Keratinocyte (primary cell): ENCODE data around the gene NPAS3. TPM values are rescaled to one million over a fixed set of nuclear protein-coding genes. Genes with fewer than 3 reads are reported as not detected.

Experiments used
- DNase-seq: peaks from one replicate; pipeline ENCODE4 v3.0.0-alpha.2; 2011; ENCODE audit warnings: low read depth, missing footprints, low spot score
- FAIRE-seq: peaks from 2 replicates; lab custom pipeline; 2011; peaks lifted over from hg19 to GRCh38; lab: Jason Lieb, UNC
- H2AFZ ChIP-seq: 2 replicates; pipeline ENCODE4 v1.6.0; 2012; ENCODE audit warnings: low read length, control low read depth, inconsistent platforms; ENCODE audit not compliant: control insufficient read depth
- H3K27ac ChIP-seq: 2 replicates; pipeline ENCODE4 v1.5.1; 2011; ENCODE audit warnings: low read length; ENCODE audit not compliant: control insufficient read depth, insufficient read depth
- H3K27me3 ChIP-seq: 3 replicates; pipeline ENCODE4 v1.6.0; 2011; ENCODE audit warnings: low read length; ENCODE audit not compliant: control insufficient read depth, insufficient read depth; ENCODE audit errors: extremely low read depth
- H3K36me3 ChIP-seq, 2 experiments: 2 replicates in 1 of 2; 3 replicates in 1 of 2; pipeline ENCODE4 v1.5.1; 2011; ENCODE audit warnings: low read length in 2 of 2, mild to moderate bottlenecking in 1 of 2; ENCODE audit not compliant: control insufficient read depth in 2 of 2, insufficient read depth in 2 of 2; ENCODE audit errors: extremely low read depth in 1 of 2
- H3K4me1 ChIP-seq: 3 replicates; pipeline ENCODE4 v1.5.1; 2011; ENCODE audit warnings: low read length; ENCODE audit not compliant: control insufficient read depth, insufficient read depth; ENCODE audit errors: extremely low read depth
- H3K4me2 ChIP-seq: 3 replicates; pipeline ENCODE4 v1.6.0; 2011; ENCODE audit warnings: low read depth, low read length; ENCODE audit not compliant: control insufficient read depth, insufficient read depth; ENCODE audit errors: extremely low read depth
- H3K4me3 ChIP-seq, 3 experiments: fragments of 200-600 bp in 1 of 3; sonication (generic) in 1 of 3; 2 replicates in 2 of 3; 3 replicates in 1 of 3; pipeline ENCODE4 v1.5.1; 2011 to 2016; ENCODE audit warnings: low read length in 3 of 3, mild to moderate bottlenecking in 3 of 3, control low read depth in 2 of 3, inconsistent platforms in 1 of 3, low read depth in 1 of 3, mixed read lengths in 1 of 3, mixed run types in 1 of 3, moderate library complexity in 1 of 3; ENCODE audit not compliant: control insufficient read depth in 2 of 3, insufficient read depth in 2 of 3; ENCODE audit errors: extremely low read depth in 1 of 3
- H3K79me2 ChIP-seq: 2 replicates; pipeline ENCODE4 v1.6.0; 2012; ENCODE audit warnings: low read length; ENCODE audit not compliant: control insufficient read depth, insufficient read depth
- H3K9ac ChIP-seq: 3 replicates; pipeline ENCODE4 v1.6.0; 2011; ENCODE audit warnings: low read length; ENCODE audit not compliant: control insufficient read depth, insufficient read depth; ENCODE audit errors: extremely low read depth
- H3K9me1 ChIP-seq: 3 replicates; pipeline ENCODE4 v1.6.0; 2011; ENCODE audit warnings: low read length; ENCODE audit not compliant: control insufficient read depth, insufficient read depth; ENCODE audit errors: extremely low read depth
- H3K9me3 ChIP-seq: 2 replicates; pipeline ENCODE4 v1.5.1; 2012; ENCODE audit warnings: low read depth, low read length; ENCODE audit not compliant: control insufficient read depth
- H4K20me1 ChIP-seq: 3 replicates; pipeline ENCODE4 v1.6.0; 2011; ENCODE audit warnings: low read length; ENCODE audit not compliant: control insufficient read depth, insufficient read depth; ENCODE audit errors: extremely low read depth
- CTCF ChIP-seq, 3 experiments: IDR thresholded peaks in 1 of 3; conservative IDR thresholded peaks in 1 of 3; optimal IDR thresholded peaks in 1 of 3; 2 replicates in 2 of 3; 3 replicates in 1 of 3; pipeline versions ENCODE3 to v1.5.1; 2011; ENCODE audit warnings: low read length in 3 of 3, mild to moderate bottlenecking in 3 of 3, moderate library complexity in 2 of 3, control low read depth in 1 of 3, inconsistent platforms in 1 of 3; ENCODE audit not compliant: insufficient read depth in 2 of 3; ENCODE audit errors: extremely low read depth in 1 of 3
- EZH2 ChIP-seq: IDR thresholded peaks from one replicate; pipeline ENCODE4 v1.6.1; 2012; ENCODE audit warnings: inconsistent platforms, mild to moderate bottlenecking, low read length, moderate library complexity
- dilution Hi-C: fragments of 300-500 bp; cut with MboI; formaldehyde crosslinking; loops from one replicate; pipeline ENCODE4 v1.7.0; 2020; ENCODE audit warnings: low sequenced_read_pairs; ENCODE audit not compliant: extremely low pct_ligation_motif_present
- polyA plus RNA-seq, 5 experiments: library from polyadenylated mRNA; depleted of rRNA in 3 of 5; stranded (reverse) in 3 of 5; stranded (forward) in 1 of 5; unstranded in 1 of 5; fragments of >200 nt; gene quantifications; 1 replicate in 1 of 5; 2 replicates in 3 of 5; 3 replicates in 1 of 5; pipeline versions ENCODE4 v1.2.1 to v1.2.3, GENCODE V29; 2011 to 2012; ENCODE audit warnings: missing spikeins in 2 of 5, low read depth in 1 of 5, low replicate concordance in 1 of 5

Gene NPAS3
- polyA plus RNA-seq, 1 donor (not counting 4 experiments of a cell fraction or from before 2014, with no cell fraction given): 0.07 TPM

- dilution Hi-C loops: no loop called here
- Histone ChIP-seq H3K9me3 (no peaks in the 10 kb centered on the region), H4K20me1 (no peaks in the 10 kb centered on the region), H3K4me3 (no peak overlapping the region), H3K36me3 (no peaks in the 10 kb centered on the region), H2AFZ (no peak overlapping the region), H3K4me2 (no peak overlapping the region), H3K79me2 (no peaks in the 10 kb centered on the region), H3K9me1 (no peaks in the 10 kb centered on the region), H3K9ac (no peak overlapping the region), H3K4me1 (peaks cover 8% of the 10 kb centered on the region), H3K27me3 (no peaks in the 10 kb centered on the region), H3K27ac (no peak overlapping the region)
- DNase-seq (no peak), FAIRE-seq (no peak)
- TF ChIP-seq EZH2: no peak
- no peak for TF ChIP-seq CTCF (optimal IDR thresholded peaks at IDR 0.05 in 1 of 3, IDR thresholded peaks at IDR 0.05 in 1 of 3, conservative IDR thresholded peaks at IDR 0.05 in 1 of 3; ENCODE audit: extremely low read depth in 1 of 3, insufficient read depth in 2 of 3, low read length in 3 of 3)
These were observed 683.8 kb downstream of the NPAS3 start for GRCh38 chr14:33622496-33622895.

- H3K27me3 ChIP-seq: no peaks in the 10 kb centered on the region
- H3K79me2 ChIP-seq: no peaks in the 10 kb centered on the region
- H4K20me1 ChIP-seq: no peaks in the 10 kb centered on the region
- no peaks in the 10 kb centered on the region for H3K36me3 ChIP-seq
- no peak overlapping the region for H3K27ac ChIP-seq
- TF ChIP-seq CTCF (optimal IDR thresholded peaks at IDR 0.05 in 1 of 3, IDR thresholded peaks at IDR 0.05 in 1 of 3, conservative IDR thresholded peaks at IDR 0.05 in 1 of 3; ENCODE audit: extremely low read depth in 1 of 3, insufficient read depth in 2 of 3, low read length in 3 of 3) (no peak), EZH2 (no peak)
- dilution Hi-C loops: no loop called here
- no peak overlapping the region for H3K4me3 ChIP-seq
- H3K4me2 ChIP-seq: no peak overlapping the region
- no peak for DNase-seq
- FAIRE-seq: no peak
- H3K9me3 ChIP-seq: no peaks in the 10 kb centered on the region
- no peak overlapping the region for H2AFZ ChIP-seq
- no peaks in the 10 kb centered on the region for H3K4me1 ChIP-seq
- H3K9ac ChIP-seq: no peak overlapping the region
- H3K9me1 ChIP-seq: no peaks in the 10 kb centered on the region
These were observed 691.1 kb downstream of the NPAS3 start for GRCh38 chr14:33629792-33630191.
